ENCODE results near the gene EFCC1. TPM values are rescaled to one million over a fixed set of nuclear protein-coding genes. Genes with fewer than 3 reads are reported as not detected.

EFCC1 gene, protein sequence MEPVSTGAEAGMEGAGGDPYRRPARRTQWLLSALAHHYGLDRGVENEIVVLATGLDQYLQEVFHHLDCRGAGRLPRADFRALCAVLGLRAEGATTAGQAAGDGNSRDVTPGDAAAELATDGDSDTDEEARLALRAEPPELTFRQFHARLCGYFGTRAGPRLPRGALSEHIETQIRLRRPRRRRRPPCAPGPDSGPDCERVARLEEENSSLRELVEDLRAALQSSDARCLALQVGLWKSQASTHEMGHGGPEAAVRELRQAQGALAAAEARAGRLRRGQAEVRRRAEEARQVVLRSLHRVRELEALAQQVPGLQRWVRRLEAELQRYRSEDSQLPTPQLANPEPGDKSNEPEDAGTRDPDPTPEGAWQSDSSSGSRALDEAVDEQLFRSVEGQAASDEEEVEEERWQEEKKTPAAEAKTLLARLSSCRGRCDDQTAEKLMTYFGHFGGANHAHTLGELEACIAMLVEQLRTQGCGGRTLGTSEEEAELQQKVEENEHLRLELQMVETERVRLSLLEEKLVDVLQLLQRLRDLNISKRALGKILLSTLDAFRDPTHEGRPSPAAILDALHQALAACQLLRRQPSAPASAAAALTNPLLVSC
- total RNA-seq (5.7 TPM), polyA plus RNA-seq (4.3 TPM)

DNA sequence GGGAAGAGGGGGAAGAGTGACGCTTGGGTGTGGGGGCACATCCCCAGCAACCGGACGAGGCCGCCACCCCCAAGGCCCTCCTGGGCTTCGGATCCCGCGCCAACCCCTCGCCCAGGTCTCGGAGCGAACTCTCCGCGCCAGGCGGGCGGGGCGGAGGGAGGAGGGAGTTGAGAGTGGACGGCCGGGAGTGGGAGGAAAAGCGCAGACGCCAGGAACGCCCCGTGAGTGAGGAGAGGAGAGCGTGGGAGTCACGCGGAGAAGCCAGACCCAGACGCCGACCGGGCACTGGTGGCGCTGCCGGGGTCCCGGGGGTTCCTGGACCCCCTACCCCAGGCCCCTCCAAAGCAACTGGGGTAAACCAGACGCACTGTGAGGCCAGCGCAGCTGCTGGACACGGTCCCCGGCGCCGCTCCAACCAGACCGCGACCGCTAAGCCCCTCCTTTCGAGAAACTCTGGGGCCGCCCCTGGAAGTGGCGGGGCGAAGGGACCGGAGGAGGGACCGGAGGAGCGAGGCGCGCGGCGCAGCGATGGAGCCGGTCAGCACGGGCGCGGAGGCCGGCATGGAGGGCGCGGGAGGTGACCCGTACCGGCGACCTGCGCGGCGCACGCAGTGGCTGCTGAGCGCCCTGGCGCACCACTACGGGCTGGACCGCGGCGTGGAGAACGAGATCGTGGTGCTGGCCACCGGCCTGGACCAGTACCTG, at the start of gene EFCC1:
Gene EFCC1, plus strand, starts transcription at position 204 of the 705 bp plus-strand sequence. Its CDS starts 325 bp downstream, at position 529.
- under 1% methylated on average over 74 of the region's 74 CpGs for WGBS
- peak within 1 kb of the TSS; percentile 72 for H3K27ac ChIP-seq (ENCODE audit: low read depth)
- H3K4me3 ChIP-seq (ENCODE audit: low read depth, low read length) = peak within 1 kb of the TSS; percentile 62
- no peaks in the 10 kb centered on the region for H3K36me3 ChIP-seq (ENCODE audit: insufficient read depth)
- peaks cover 3% of the 10 kb centered on the region for H3K4me1 ChIP-seq (ENCODE audit: insufficient read depth)
- no peak for DNase-seq (ENCODE audit: extremely low spot score)

DNA sequence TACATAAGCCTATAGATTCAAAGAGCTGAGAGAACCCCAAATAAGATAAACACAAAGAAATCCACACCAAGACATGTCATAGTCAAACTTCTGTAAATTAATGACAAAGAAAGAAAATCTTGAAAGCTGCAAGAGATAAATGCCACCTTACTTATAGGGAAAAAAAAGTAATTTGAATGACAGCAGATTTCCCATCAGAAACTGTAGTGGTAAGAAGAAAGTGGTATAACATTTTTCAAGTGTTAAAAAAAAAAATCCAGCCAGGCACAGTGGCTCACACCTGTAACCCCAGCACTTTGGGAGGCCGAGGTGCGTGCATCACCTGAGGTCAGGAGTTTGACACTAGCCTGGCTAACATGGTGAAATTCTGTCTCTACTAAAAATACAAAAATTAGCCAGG, 44.7 kb upstream of the EFCC1 start:
- Histone ChIP-seq H3K4me3 (ENCODE audit: low read depth, low read length) (no peak overlapping the region), H3K27ac (ENCODE audit: low read depth) (no peak overlapping the region), H3K4me1 (ENCODE audit: insufficient read depth) (no peaks in the 10 kb centered on the region), H3K36me3 (ENCODE audit: insufficient read depth) (no peaks in the 10 kb centered on the region)
- whole genome bisulfite sequencing = 95% methylated on average over 2 of the region's 2 CpGs
- no peak for DNase-seq (ENCODE audit: extremely low spot score)

DNA sequence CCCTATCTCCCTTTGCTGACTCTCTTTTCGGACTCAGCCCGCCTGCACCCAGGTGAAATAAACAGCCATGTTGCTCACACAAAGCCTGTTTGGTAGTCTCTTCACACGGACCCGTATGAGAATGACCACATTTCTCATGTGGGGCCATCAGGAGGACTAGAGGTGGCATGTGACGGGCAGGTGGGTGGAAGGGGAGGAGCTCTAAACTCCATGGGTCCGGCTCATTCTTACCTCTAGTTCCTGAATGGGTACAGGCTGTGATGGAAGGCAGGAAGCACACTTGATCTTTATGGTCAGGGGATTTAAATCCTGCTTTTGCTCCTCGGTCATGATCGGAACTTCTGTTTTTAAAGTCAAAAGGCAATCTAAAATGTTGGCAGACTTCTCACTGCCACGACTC, 35.8 kb upstream of the EFCC1 start:
- H3K36me3 ChIP-seq (ENCODE audit: insufficient read depth) = no peaks in the 10 kb centered on the region
- no peak overlapping the region for H3K4me3 ChIP-seq (ENCODE audit: low read depth, low read length)
- no peak overlapping the region for H3K27ac ChIP-seq (ENCODE audit: low read depth)
- no peaks in the 10 kb centered on the region for H3K4me1 ChIP-seq (ENCODE audit: insufficient read depth)
- WGBS = 88% methylated on average over 9 of the region's 9 CpGs
- no peak for DNase-seq (ENCODE audit: extremely low spot score)

DNA sequence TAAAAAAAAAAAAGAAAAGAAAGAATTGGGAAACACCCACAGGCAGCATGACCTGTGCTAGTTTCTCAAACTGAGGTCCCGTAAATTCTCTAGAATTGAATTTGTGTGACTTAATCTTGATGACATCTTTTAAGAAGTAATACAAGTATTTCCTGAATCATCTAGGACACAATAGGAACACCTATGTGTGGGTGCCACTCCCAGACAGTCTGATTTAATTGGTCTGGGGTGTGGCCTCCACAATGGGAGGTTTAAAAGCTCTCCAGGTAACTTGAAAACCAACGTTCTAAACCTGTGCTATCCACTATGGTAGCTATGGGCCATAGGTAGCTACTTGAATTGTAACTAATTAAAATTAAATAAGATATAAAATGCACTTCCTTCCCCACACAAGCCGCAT, 35.3 kb upstream of the EFCC1 start:
- Histone ChIP-seq H3K36me3 (ENCODE audit: insufficient read depth) (no peaks in the 10 kb centered on the region), H3K27ac (ENCODE audit: low read depth) (no peak overlapping the region), H3K4me1 (ENCODE audit: insufficient read depth) (no peaks in the 10 kb centered on the region), H3K4me3 (ENCODE audit: low read depth, low read length) (no peak overlapping the region)
- 82% methylated on average over 3 of the region's 3 CpGs for WGBS
- no peak for DNase-seq (ENCODE audit: extremely low spot score)

DNA sequence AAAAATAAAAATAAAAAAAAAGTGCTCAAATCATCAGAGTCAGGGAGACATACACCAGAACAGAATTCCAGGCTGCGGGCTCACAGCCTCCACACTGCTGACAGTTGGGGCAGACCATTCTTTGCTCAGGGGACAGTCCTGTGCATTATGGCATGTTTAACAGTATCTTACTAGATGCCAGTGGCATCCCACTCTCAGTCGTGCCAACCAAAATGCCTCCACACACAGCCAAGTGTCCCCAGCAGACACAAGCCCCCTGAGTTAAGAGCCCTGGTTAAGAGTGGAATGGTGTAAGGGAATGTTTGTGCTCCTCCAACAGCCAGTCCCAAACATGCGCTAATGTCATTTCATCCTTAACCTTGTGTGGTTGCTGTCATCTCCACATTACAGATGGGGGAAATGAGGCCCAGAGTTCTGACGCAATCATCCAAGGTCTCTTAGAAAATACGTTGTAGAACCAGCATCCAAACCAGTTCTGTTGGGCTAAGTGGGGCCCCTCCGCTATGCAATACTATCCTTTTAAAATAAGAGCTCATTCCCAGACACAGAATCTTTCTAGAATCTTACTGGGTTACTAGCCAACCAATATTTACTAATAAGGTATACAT, 33.3 kb upstream of the EFCC1 start:
- Histone ChIP-seq H3K36me3 (ENCODE audit: insufficient read depth) (no peaks in the 10 kb centered on the region), H3K27ac (ENCODE audit: low read depth) (no peak overlapping the region), H3K4me3 (ENCODE audit: low read depth, low read length) (no peak overlapping the region), H3K4me1 (ENCODE audit: insufficient read depth) (no peaks in the 10 kb centered on the region)
- WGBS = 80% methylated on average over 6 of the region's 6 CpGs
- DNase-seq (ENCODE audit: extremely low spot score) = no peak

DNA sequence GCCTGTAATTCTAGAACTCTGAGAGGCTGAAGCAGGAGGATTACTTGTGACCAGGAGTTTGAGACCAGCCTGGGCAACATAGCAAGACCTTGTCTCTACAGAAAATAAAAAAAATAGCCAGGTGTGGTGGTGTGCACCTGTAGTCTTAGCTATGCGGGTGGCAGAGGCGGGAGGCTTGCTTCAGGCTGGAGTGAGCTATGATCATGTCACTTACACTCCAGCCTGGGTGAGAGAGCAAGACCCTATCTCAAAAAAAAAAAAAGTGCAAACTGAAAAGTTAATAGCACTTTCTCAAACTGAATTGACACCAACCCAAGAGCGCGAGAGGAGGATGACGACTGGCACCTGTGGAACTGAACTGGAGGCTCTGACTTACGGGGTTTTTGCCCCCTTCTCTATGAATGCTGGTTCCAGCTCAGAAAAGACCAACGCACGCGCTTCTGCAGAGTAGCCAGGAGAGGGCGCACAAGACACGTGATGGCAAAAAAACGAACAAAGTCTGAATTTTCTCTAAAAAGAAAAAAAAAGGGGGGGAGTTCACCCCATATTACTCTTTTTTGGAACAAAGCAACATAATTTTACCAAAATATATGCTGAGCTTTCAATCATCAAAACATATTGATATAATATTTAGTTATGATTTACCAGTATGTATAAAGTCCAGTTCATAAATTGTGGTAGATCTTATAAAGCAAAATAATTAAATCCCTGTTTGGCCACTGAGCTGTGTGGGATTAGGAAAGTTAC, 30.9 kb upstream of the EFCC1 start:
- Histone ChIP-seq H3K4me3 (ENCODE audit: low read depth, low read length) (no peak overlapping the region), H3K36me3 (ENCODE audit: insufficient read depth) (no peaks in the 10 kb centered on the region), H3K4me1 (ENCODE audit: insufficient read depth) (no peaks in the 10 kb centered on the region), H3K27ac (ENCODE audit: low read depth) (no peak overlapping the region)
- WGBS = 14% methylated on average over 12 of the region's 12 CpGs
- DNase-seq (ENCODE audit: extremely low spot score) = no peak

DNA sequence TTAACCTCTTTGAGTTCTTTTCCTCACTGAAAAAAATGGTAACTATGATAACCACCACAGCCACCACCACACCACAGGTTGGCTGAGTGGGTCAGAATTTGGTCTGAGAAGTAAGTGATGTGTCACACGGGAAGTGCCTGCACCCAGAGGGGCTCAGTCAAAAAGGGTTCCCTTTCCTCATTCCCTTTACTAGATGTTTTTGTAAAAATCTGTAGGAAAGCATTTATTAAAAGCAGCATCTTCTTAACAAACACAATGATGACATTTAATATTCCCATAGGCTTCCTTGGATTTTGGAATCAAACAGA, 30.4 kb upstream of the EFCC1 start:
- no peak overlapping the region for H3K27ac ChIP-seq (ENCODE audit: low read depth)
- WGBS = 50% methylated on average over 1 of the region's 1 CpG
- no peak for DNase-seq (ENCODE audit: extremely low spot score)
- no peak overlapping the region for H3K4me3 ChIP-seq (ENCODE audit: low read depth, low read length)
- H3K36me3 ChIP-seq (ENCODE audit: insufficient read depth) = no peaks in the 10 kb centered on the region
- no peaks in the 10 kb centered on the region for H3K4me1 ChIP-seq (ENCODE audit: insufficient read depth)

- no peak overlapping the region for H3K27ac ChIP-seq (ENCODE audit: low read depth)
Measured at GRCh38 chr3:128971421-128972100, 29.5 kb upstream of the EFCC1 start.

GRCh38 chr3:128973988-128974564, 27.0 kb upstream of the EFCC1 start:
- DNase-seq (ENCODE audit: extremely low spot score) = no peak
- H3K4me3 ChIP-seq (ENCODE audit: low read depth, low read length) = no peak overlapping the region
- no peaks in the 10 kb centered on the region for H3K4me1 ChIP-seq (ENCODE audit: insufficient read depth)
- no peak overlapping the region for H3K27ac ChIP-seq (ENCODE audit: low read depth)
- H3K36me3 ChIP-seq (ENCODE audit: insufficient read depth) = no peaks in the 10 kb centered on the region
- 69% methylated on average over 5 of the region's 5 CpGs for WGBS

More at GRCh38 chr3:128971421-128972100, 29.5 kb upstream of the EFCC1 start:
- DNase-seq (ENCODE audit: extremely low spot score) = no peak
- Histone ChIP-seq H3K4me3 (ENCODE audit: low read depth, low read length) (no peak overlapping the region), H3K36me3 (ENCODE audit: insufficient read depth) (no peaks in the 10 kb centered on the region), H3K4me1 (ENCODE audit: insufficient read depth) (no peaks in the 10 kb centered on the region)
- WGBS = 42% methylated on average over 6 of the region's 6 CpGs

DNA sequence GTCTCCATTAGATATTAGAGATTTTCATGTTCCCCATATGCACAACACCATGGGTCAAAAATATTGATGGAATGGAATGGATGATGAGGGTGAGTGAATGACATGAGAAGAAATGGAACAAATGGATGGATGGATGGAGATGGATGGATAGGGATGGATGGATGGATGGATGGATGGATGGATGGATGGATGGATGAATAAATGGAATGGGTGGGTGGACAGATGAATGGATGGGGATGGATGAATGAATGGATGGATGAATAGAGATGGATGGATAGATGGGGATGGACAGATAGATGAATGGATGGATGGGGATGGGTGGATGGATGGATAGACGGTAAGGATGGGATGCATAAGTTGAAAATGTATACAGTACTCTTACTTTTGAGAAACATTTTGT, 25.8 kb upstream of the EFCC1 start:
- no peak for DNase-seq (ENCODE audit: extremely low spot score)
- Histone ChIP-seq H3K36me3 (ENCODE audit: insufficient read depth) (no peaks in the 10 kb centered on the region), H3K27ac (ENCODE audit: low read depth) (no peak overlapping the region), H3K4me3 (ENCODE audit: low read depth, low read length) (no peak overlapping the region), H3K4me1 (ENCODE audit: insufficient read depth) (no peaks in the 10 kb centered on the region)
- 96% methylated on average over 1 of the region's 1 CpG for WGBS

DNA sequence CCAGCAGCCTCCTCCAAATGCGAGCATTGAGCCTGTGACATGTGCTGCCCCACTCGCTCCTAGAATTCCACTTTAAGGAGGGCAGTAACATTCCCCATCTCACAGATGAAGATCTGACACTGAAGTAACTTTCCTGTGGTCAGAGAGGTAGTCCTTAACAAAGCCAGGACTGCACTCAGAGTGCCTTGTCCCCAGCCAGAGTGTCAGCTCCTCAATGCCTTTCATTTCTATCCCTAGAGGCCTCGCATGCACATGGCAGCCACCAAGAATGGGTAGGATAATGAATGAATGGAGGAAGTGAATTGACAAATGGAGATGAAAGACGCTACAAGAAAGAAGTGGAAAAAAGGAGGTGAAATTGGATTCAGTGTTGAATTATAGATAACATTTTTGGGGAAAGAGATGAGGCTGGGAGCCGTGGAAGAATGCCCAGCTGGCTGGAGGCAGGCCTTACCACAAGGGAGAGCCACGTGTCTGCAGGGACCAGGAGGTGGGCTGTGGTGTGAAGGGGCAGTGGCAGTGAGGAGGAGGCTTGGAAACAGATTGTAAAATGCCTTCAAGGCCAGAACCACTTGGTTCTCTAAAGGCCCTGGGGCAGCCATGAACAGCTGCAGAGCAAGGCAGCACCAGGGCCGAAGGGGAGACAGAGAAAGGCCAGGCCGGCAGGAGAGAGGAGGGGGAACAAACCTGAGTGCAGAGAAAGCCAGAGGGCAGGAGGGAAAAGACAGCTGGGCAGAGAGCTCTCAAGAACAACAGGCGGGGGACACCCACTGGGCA, 17.6 kb upstream of the EFCC1 start:
- Histone ChIP-seq H3K36me3 (ENCODE audit: insufficient read depth) (no peaks in the 10 kb centered on the region), H3K4me3 (ENCODE audit: low read depth, low read length) (no peak overlapping the region), H3K27ac (ENCODE audit: low read depth) (no peak overlapping the region), H3K4me1 (ENCODE audit: insufficient read depth) (no peaks in the 10 kb centered on the region)
- DNase-seq (ENCODE audit: extremely low spot score) = no peak
- 87% methylated on average over 9 of the region's 9 CpGs for WGBS

DNA sequence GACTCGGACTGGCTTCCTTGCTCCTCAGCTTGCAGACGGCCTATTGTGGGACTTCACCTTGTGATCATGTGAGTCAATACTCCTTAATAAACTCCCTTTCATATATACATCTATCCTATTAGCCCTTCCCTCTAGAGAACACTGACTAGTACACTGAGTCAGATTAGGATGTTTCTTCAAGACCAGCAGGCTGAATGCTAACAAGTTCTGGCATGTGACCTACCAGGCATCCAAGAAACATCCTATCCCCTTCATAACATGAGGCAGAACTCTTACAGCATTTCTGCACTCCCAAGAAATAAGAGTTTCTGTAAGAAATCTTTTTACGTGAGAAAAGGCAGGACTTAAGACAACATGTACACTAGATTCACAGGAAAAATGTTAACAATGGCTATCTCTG, 16.5 kb upstream of the EFCC1 start:
- Histone ChIP-seq H3K4me1 (ENCODE audit: insufficient read depth) (no peaks in the 10 kb centered on the region), H3K4me3 (ENCODE audit: low read depth, low read length) (no peak overlapping the region), H3K36me3 (ENCODE audit: insufficient read depth) (no peaks in the 10 kb centered on the region), H3K27ac (ENCODE audit: low read depth) (no peak overlapping the region)
- 81% methylated on average over 3 of the region's 3 CpGs for WGBS
- no peak for DNase-seq (ENCODE audit: extremely low spot score)
